Prostate gland (tissue), 2 donors: Measurements from ENCODE around the gene RPP25.

Experiments used
- POLR2A ChIP-seq: fragments of 450-650 bp; IDR thresholded peaks from one replicate; pipeline ENCODE4 v1.6.1; 2016; ENCODE audit warnings: antibody characterized with exemption, mild to moderate bottlenecking
- POLR2AphosphoS5 ChIP-seq: sonication (generic); formaldehyde crosslinking; IDR thresholded peaks from one replicate; pipeline ENCODE4 v1.6.1; 2017; ENCODE audit warnings: antibody characterized with exemption
- TF ChIP-seq, protein P1 (sequence below), 4 experiments: fragments of 200-600 bp in 2 of 4; fragments of 450-650 bp in 2 of 4; sonication (generic) in 2 of 4; IDR thresholded peaks; 1 replicate in 3 of 4; 2 replicates in 1 of 4; pipeline ENCODE4 v1.5.1; 2016 to 2019; ENCODE audit warnings: antibody characterized with exemption in 4 of 4, mild to moderate bottlenecking in 2 of 4, moderate library complexity in 2 of 4

- TF ChIP-seq, protein P1, sequence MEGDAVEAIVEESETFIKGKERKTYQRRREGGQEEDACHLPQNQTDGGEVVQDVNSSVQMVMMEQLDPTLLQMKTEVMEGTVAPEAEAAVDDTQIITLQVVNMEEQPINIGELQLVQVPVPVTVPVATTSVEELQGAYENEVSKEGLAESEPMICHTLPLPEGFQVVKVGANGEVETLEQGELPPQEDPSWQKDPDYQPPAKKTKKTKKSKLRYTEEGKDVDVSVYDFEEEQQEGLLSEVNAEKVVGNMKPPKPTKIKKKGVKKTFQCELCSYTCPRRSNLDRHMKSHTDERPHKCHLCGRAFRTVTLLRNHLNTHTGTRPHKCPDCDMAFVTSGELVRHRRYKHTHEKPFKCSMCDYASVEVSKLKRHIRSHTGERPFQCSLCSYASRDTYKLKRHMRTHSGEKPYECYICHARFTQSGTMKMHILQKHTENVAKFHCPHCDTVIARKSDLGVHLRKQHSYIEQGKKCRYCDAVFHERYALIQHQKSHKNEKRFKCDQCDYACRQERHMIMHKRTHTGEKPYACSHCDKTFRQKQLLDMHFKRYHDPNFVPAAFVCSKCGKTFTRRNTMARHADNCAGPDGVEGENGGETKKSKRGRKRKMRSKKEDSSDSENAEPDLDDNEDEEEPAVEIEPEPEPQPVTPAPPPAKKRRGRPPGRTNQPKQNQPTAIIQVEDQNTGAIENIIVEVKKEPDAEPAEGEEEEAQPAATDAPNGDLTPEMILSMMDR (IDR thresholded peaks at IDR 0.05) = peak in 1 of 4 experiments; percentile 27
- TF ChIP-seq POLR2AphosphoS5 (no peak), POLR2A (no peak)
These were observed 31.6 kb upstream of the RPP25 start for GRCh38 chr15:74988007-74988800.
